Endothelial cell of hepatic sinusoid (primary cell): Measurements from ENCODE around the gene AUTS2.
"Not testable (repeated sequence)": the region's sequence is repeated elsewhere in the genome, so short reads cannot be mapped to it uniquely, and the experiment has no call there.

Experiments used
- in situ Hi-C: cut with HindIII; loops from 2 replicates; pipeline ENCODE4 v1.10.0; 2017; ENCODE audit warnings: low sequenced_read_pairs

Gene AUTS2

GRCh38 chr7:70622936-70623335 lies 1024.7 kb downstream of the AUTS2 start:
- in situ Hi-C loops, result no loop called here

GRCh38 chr7:70624500-70625103 lies 1026.3 kb downstream of the AUTS2 start:
- in situ Hi-C loops, result no loop called here

GRCh38 chr7:70627461-70627860 lies 1029.2 kb downstream of the AUTS2 start:
- in situ Hi-C loops, result no loop called here

GRCh38 chr7:70630440-70630817 lies 1032.2 kb downstream of the AUTS2 start:
- in situ Hi-C loops, result no loop called here

- in situ Hi-C loops, result no loop called here
Measured at GRCh38 chr7:70630818-70631457, 1032.7 kb downstream of the AUTS2 start.

- in situ Hi-C loops, result no loop called here
Measured at GRCh38 chr7:70631718-70632117, 1033.4 kb downstream of the AUTS2 start.

GRCh38 chr7:70632400-70632799 lies 1034.1 kb downstream of the AUTS2 start:
- in situ Hi-C loops, result no loop called here

- in situ Hi-C loops, result no loop called here
Measured at GRCh38 chr7:70634071-70634470, 1035.8 kb downstream of the AUTS2 start.

GRCh38 chr7:70634610-70635068 lies 1036.4 kb downstream of the AUTS2 start:
- in situ Hi-C loops, result no loop called here

GRCh38 chr7:70635633-70636032 lies 1037.4 kb downstream of the AUTS2 start:
- in situ Hi-C loops, result no loop called here

GRCh38 chr7:70636169-70636568 lies 1037.9 kb downstream of the AUTS2 start:
- in situ Hi-C loops, result no loop called here

GRCh38 chr7:70637726-70638125 lies 1039.5 kb downstream of the AUTS2 start:
- in situ Hi-C loops, result no loop called here

GRCh38 chr7:70638158-70639107 lies 1040.2 kb downstream of the AUTS2 start:
- in situ Hi-C loops, result no loop called here

- in situ Hi-C loops, result no loop called here
Measured at GRCh38 chr7:70640266-70640833, 1042.1 kb downstream of the AUTS2 start.

GRCh38 chr7:70641882-70642281 lies 1043.6 kb downstream of the AUTS2 start:
- in situ Hi-C loops, result no loop called here

- in situ Hi-C loops, result no loop called here
Measured at GRCh38 chr7:70645279-70645678, 1047.0 kb downstream of the AUTS2 start.

- in situ Hi-C loops, result no loop called here
Measured at GRCh38 chr7:70645876-70646351, 1047.6 kb downstream of the AUTS2 start.

GRCh38 chr7:70646536-70647248 lies 1048.4 kb downstream of the AUTS2 start:
- in situ Hi-C loops, result no loop called here

- in situ Hi-C loops, result no loop called here
Measured at GRCh38 chr7:70647801-70648498, 1049.7 kb downstream of the AUTS2 start.

GRCh38 chr7:70648499-70648861 lies 1050.2 kb downstream of the AUTS2 start:
- in situ Hi-C loops, result not testable (repeated sequence)
